DMS114 treated with DMSO at 0.1 percent for 48 hours (cell line): ENCODE results near the gene ICOS.
"Not testable (repeated sequence)": the region's sequence is repeated elsewhere in the genome, so short reads cannot be mapped to it uniquely, and the experiment has no call there.

Experiments
- DNase-seq: peaks from one replicate; lab custom pipeline; 2025; ENCODE audit not compliant: unreplicated experiment; lab: John Stamatoyannopoulos, UW

The ICOS gene

GRCh38 chr2:203973000-203973399, 36.4 kb downstream of the ICOS start:
- no peak for DNase-seq

GRCh38 chr2:203973676-203974075, 37.1 kb downstream of the ICOS start:
- DNase-seq = no peak

GRCh38 chr2:203975912-203976311, 39.3 kb downstream of the ICOS start:
- DNase-seq = no peak

- no peak for DNase-seq
Observed at GRCh38 chr2:203982276-203982675, 45.7 kb downstream of the ICOS start.

GRCh38 chr2:203983064-203983715, 46.6 kb downstream of the ICOS start:
- DNase-seq = no peak

GRCh38 chr2:203985978-203986377, 49.4 kb downstream of the ICOS start:
- not testable (repeated sequence) for DNase-seq

GRCh38 chr2:203987959-203988358, 51.4 kb downstream of the ICOS start:
- no peak for DNase-seq

- no peak for DNase-seq
Observed at GRCh38 chr2:203988500-203989260, 52.1 kb downstream of the ICOS start.

- no peak for DNase-seq
Observed at GRCh38 chr2:203989521-203989920, 53.0 kb downstream of the ICOS start.

- DNase-seq = no peak
Observed at GRCh38 chr2:203992509-203992908, 55.9 kb downstream of the ICOS start.

- no peak for DNase-seq
Observed at GRCh38 chr2:203993011-203993410, 56.4 kb downstream of the ICOS start.

- DNase-seq = no peak
Observed at GRCh38 chr2:203993560-203993959, 57.0 kb downstream of the ICOS start.

- DNase-seq = no peak
Observed at GRCh38 chr2:203994735-203995134, 58.2 kb downstream of the ICOS start.

- no peak for DNase-seq
Observed at GRCh38 chr2:203996692-203997091, 60.1 kb downstream of the ICOS start.

GRCh38 chr2:203997481-203997880, 60.9 kb downstream of the ICOS start:
- DNase-seq = no peak

GRCh38 chr2:203997980-203998809, 61.6 kb downstream of the ICOS start:
- no peak for DNase-seq

GRCh38 chr2:203999835-204000234, 63.3 kb downstream of the ICOS start:
- no peak for DNase-seq

- DNase-seq = no peak
Observed at GRCh38 chr2:204000446-204000845, 63.9 kb downstream of the ICOS start.

- DNase-seq = no peak
Observed at GRCh38 chr2:204003276-204003990, 66.9 kb downstream of the ICOS start.

GRCh38 chr2:204004912-204005311, 68.3 kb downstream of the ICOS start:
- no peak for DNase-seq
